HEK293 (cell line): Measurements from ENCODE around the gene ARHGAP35.

Source experiments
- HOXD13 ChIP-seq: sonication (generic); formaldehyde crosslinking; IDR thresholded peaks from 2 replicates; pipeline ENCODE4 v1.8.0; 2022; ENCODE audit warnings: missing genetic modification reagents, borderline replicate concordance
- MEIS1 ChIP-seq: sonication (generic); formaldehyde crosslinking; IDR thresholded peaks from 2 replicates; pipeline ENCODE4 v1.8.1; 2022; ENCODE audit warnings: missing genetic modification reagents, mild to moderate bottlenecking, borderline replicate concordance
- OSR2 ChIP-seq: fragments of 450-650 bp; formaldehyde crosslinking; IDR thresholded peaks from 2 replicates; pipeline ENCODE4 v1.5.1; 2016; ENCODE audit warnings: missing biosample characterization, missing genetic modification characterization
- PRDM1 ChIP-seq: fragments of 450-650 bp; formaldehyde crosslinking; IDR thresholded peaks from 2 replicates; pipeline ENCODE4; 2016; ENCODE audit warnings: missing biosample characterization, missing genetic modification characterization
- SALL2 ChIP-seq: fragments of 450-650 bp; formaldehyde crosslinking; IDR thresholded peaks from 2 replicates; pipeline ENCODE4 v1.5.0; 2017; ENCODE audit warnings: missing biosample characterization, mild to moderate bottlenecking, missing genetic modification characterization, borderline replicate concordance
- SCRT1 ChIP-seq: fragments of 450-650 bp; formaldehyde crosslinking; IDR thresholded peaks from 2 replicates; pipeline ENCODE4 v1.5.1; 2016; ENCODE audit warnings: missing biosample characterization, missing genetic modification characterization, borderline replicate concordance
- TRIM28 ChIP-seq: IDR thresholded peaks from 2 replicates; pipeline ENCODE4 v1.6.1; 2011; ENCODE audit warnings: low read length, control low read depth, borderline replicate concordance
- ZBTB48 ChIP-seq: fragments of 450-650 bp; formaldehyde crosslinking; IDR thresholded peaks from 2 replicates; pipeline ENCODE4 v1.5.1; 2016; ENCODE audit warnings: missing biosample characterization, missing genetic modification characterization
- ZBTB8A ChIP-seq: fragments of 450-650 bp; formaldehyde crosslinking; IDR thresholded peaks from 2 replicates; pipeline ENCODE4 v1.5.1; 2016; ENCODE audit warnings: missing biosample characterization, missing genetic modification characterization
- ZFP3 ChIP-seq: fragments of 450-650 bp; formaldehyde crosslinking; IDR thresholded peaks from 2 replicates; pipeline ENCODE4 v1.5.1; 2016; ENCODE audit warnings: low read depth, missing biosample characterization, missing genetic modification characterization
- ZNF138 ChIP-seq: fragments of 450-650 bp; formaldehyde crosslinking; IDR thresholded peaks from 2 replicates; pipeline ENCODE4 v1.5.1; 2016; ENCODE audit warnings: missing biosample characterization, missing genetic modification characterization, borderline replicate concordance
- ZNF146 ChIP-seq: fragments of 450-650 bp; formaldehyde crosslinking; IDR thresholded peaks from 2 replicates; pipeline ENCODE4 v1.5.1; 2016; ENCODE audit warnings: missing biosample characterization, missing genetic modification characterization
- ZNF157 ChIP-seq: fragments of 450-650 bp; formaldehyde crosslinking; IDR thresholded peaks from 2 replicates; pipeline ENCODE4 v1.5.1; 2016; ENCODE audit warnings: missing biosample characterization, missing genetic modification characterization
- ZNF174 ChIP-seq: fragments of 450-650 bp; formaldehyde crosslinking; IDR thresholded peaks from 2 replicates; pipeline ENCODE4 v1.5.0; 2017; ENCODE audit warnings: missing biosample characterization, mild to moderate bottlenecking, missing genetic modification characterization
- ZNF184 ChIP-seq: fragments of 450-650 bp; IDR thresholded peaks from 2 replicates; pipeline ENCODE4 v1.5.1; 2018; ENCODE audit warnings: missing biosample characterization, mild to moderate bottlenecking, missing genetic modification characterization
- ZNF19 ChIP-seq: fragments of 450-650 bp; formaldehyde crosslinking; IDR thresholded peaks from 2 replicates; pipeline ENCODE4; 2016; ENCODE audit warnings: missing biosample characterization, missing genetic modification characterization, low read depth
- ZNF221 ChIP-seq: fragments of 450-650 bp; formaldehyde crosslinking; IDR thresholded peaks from 2 replicates; pipeline ENCODE4 v1.5.1; 2017; ENCODE audit warnings: missing biosample characterization, missing genetic modification characterization, borderline replicate concordance
- ZNF274 ChIP-seq, 2 experiments: fragments of 200-500 bp in 1 of 2; fragments of 450-650 bp in 1 of 2; sonication (Bioruptor generic) in 1 of 2; formaldehyde crosslinking in 1 of 2; IDR thresholded peaks; 2 replicates each; pipeline versions ENCODE4 v1.5.1 to v1.6.1; 2014 to 2016; ENCODE audit warnings: borderline replicate concordance in 1 of 2, inconsistent platforms in 1 of 2, low read length in 1 of 2, missing biosample characterization in 1 of 2, missing genetic modification characterization in 1 of 2
- ZNF335 ChIP-seq: fragments of 450-650 bp; formaldehyde crosslinking; conservative IDR thresholded peaks from 2 replicates; pipeline ENCODE4 v1.5.1; 2016; ENCODE audit warnings: missing biosample characterization, missing genetic modification characterization
- ZNF350 ChIP-seq: fragments of 450-650 bp; formaldehyde crosslinking; IDR thresholded peaks from 2 replicates; pipeline ENCODE4 v1.5.0; 2017; ENCODE audit warnings: missing biosample characterization, mild to moderate bottlenecking, missing genetic modification characterization
- ZNF37A ChIP-seq: fragments of 450-650 bp; IDR thresholded peaks from 2 replicates; pipeline ENCODE4 v1.5.1; 2018; ENCODE audit warnings: missing biosample characterization, missing genetic modification characterization
- ZNF768 ChIP-seq: fragments of 450-650 bp; formaldehyde crosslinking; IDR thresholded peaks from 2 replicates; pipeline ENCODE4 v1.5.1; 2018; ENCODE audit warnings: missing biosample characterization, mild to moderate bottlenecking, missing genetic modification characterization
- TF ChIP-seq, protein P1 (sequence below): fragments of 450-650 bp; formaldehyde crosslinking; optimal IDR thresholded peaks from 2 replicates; pipeline ENCODE3; 2016; ENCODE audit warnings: missing biosample characterization, mild to moderate bottlenecking, missing genetic modification characterization
- TF ChIP-seq, protein P2 (sequence below): fragments of 450-650 bp; formaldehyde crosslinking; IDR thresholded peaks from 2 replicates; pipeline ENCODE4 v1.5.1; 2016; ENCODE audit warnings: missing biosample characterization, missing genetic modification characterization, borderline replicate concordance
- TF ChIP-seq, protein P3 (sequence below): fragments of 450-650 bp; formaldehyde crosslinking; IDR thresholded peaks from 2 replicates; pipeline ENCODE4 v1.5.1; 2017; ENCODE audit warnings: missing biosample characterization, missing genetic modification characterization
- TF ChIP-seq, protein P4 (sequence below): fragments of 450-650 bp; formaldehyde crosslinking; IDR thresholded peaks from 2 replicates; pipeline ENCODE4 v1.5.1; 2017; ENCODE audit warnings: missing biosample characterization, missing genetic modification characterization
- TF ChIP-seq, protein P5 (sequence below): fragments of 450-650 bp; IDR thresholded peaks from 2 replicates; pipeline ENCODE4 v1.5.1; 2018; ENCODE audit warnings: missing biosample characterization, mild to moderate bottlenecking, missing genetic modification characterization

The ARHGAP35 gene

DNA sequence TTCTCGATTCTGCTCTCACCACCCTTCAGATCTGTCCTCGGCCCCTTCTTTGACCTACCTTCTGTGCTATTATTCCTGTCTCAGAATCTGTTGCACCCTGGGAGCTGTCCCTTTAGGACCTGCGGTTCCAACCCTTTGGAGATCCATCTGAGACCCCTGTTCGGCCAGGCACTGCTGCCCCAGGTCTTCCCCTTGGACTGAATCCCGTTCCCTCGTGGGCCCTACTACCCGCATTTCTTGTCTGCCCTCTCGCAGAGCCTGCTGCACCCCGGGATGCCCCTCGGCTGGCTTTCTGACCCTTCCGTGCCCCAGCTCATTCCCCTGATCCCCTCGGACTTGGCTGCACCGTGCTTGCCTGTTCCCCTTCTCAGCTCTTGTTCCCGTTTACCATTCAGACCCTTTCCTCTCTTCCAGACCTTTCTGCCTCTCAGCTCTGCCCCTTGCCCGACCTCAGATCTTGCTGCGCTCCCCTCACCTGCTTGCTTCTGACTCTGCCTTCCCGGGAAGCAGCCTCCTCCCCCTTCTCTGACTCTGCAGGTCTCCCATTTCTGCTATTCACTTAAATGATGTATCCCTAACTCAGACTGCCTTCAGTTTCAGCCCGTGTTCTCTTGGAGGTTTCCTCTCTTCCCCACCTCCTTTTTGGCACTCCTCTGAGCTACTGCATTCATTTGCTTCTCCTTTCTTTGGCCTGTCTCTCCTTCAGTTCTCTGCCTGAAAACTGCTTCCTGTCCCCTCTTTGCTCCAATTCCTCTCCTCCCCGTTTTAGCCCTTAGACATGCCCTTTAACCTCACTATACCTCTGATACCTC lies 1.1 kb downstream of the ARHGAP35 start (continued):
- peak; percentile 39; the same call in 1 of the 2 replicates for TF ChIP-seq ZNF335 (tag by site-specific recombination)
- TF ChIP-seq SCRT1 (tag by site-specific recombination) = peak; percentile 47; the same call in 1 of the 2 replicates
- TF ChIP-seq ZNF174 (tag by site-specific recombination) = no peak
- peak; percentile 85 for TF ChIP-seq PRDM1 (tag by site-specific recombination)
- no peak for TF ChIP-seq ZNF768 (tag by site-specific recombination)
- no peak for TF ChIP-seq ZNF184 (tag by site-specific recombination)
- TF ChIP-seq ZNF350 (tag by site-specific recombination) = no peak
- no peak for TF ChIP-seq SALL2
- TF ChIP-seq ZBTB48 (tag by site-specific recombination) = peak; percentile 93
- 0 out of 2 replicates have a peak, but pooled peaks have one; percentile 15 for TF ChIP-seq ZNF19 (tag by site-specific recombination)
- TF ChIP-seq, protein P1, sequence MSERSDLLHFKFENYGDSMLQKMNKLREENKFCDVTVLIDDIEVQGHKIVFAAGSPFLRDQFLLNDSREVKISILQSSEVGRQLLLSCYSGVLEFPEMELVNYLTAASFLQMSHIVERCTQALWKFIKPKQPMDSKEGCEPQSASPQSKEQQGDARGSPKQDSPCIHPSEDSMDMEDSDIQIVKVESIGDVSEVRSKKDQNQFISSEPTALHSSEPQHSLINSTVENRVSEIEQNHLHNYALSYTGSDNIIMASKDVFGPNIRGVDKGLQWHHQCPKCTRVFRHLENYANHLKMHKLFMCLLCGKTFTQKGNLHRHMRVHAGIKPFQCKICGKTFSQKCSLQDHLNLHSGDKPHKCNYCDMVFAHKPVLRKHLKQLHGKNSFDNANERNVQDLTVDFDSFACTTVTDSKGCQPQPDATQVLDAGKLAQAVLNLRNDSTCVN (tag by site-specific recombination) = peak; percentile 4
- TF ChIP-seq, protein P2, sequence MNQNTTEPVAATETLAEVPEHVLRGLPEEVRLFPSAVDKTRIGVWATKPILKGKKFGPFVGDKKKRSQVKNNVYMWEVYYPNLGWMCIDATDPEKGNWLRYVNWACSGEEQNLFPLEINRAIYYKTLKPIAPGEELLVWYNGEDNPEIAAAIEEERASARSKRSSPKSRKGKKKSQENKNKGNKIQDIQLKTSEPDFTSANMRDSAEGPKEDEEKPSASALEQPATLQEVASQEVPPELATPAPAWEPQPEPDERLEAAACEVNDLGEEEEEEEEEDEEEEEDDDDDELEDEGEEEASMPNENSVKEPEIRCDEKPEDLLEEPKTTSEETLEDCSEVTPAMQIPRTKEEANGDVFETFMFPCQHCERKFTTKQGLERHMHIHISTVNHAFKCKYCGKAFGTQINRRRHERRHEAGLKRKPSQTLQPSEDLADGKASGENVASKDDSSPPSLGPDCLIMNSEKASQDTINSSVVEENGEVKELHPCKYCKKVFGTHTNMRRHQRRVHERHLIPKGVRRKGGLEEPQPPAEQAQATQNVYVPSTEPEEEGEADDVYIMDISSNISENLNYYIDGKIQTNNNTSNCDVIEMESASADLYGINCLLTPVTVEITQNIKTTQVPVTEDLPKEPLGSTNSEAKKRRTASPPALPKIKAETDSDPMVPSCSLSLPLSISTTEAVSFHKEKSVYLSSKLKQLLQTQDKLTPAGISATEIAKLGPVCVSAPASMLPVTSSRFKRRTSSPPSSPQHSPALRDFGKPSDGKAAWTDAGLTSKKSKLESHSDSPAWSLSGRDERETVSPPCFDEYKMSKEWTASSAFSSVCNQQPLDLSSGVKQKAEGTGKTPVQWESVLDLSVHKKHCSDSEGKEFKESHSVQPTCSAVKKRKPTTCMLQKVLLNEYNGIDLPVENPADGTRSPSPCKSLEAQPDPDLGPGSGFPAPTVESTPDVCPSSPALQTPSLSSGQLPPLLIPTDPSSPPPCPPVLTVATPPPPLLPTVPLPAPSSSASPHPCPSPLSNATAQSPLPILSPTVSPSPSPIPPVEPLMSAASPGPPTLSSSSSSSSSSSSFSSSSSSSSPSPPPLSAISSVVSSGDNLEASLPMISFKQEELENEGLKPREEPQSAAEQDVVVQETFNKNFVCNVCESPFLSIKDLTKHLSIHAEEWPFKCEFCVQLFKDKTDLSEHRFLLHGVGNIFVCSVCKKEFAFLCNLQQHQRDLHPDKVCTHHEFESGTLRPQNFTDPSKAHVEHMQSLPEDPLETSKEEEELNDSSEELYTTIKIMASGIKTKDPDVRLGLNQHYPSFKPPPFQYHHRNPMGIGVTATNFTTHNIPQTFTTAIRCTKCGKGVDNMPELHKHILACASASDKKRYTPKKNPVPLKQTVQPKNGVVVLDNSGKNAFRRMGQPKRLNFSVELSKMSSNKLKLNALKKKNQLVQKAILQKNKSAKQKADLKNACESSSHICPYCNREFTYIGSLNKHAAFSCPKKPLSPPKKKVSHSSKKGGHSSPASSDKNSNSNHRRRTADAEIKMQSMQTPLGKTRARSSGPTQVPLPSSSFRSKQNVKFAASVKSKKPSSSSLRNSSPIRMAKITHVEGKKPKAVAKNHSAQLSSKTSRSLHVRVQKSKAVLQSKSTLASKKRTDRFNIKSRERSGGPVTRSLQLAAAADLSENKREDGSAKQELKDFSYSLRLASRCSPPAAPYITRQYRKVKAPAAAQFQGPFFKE = no peak
- no peak for TF ChIP-seq ZNF157 (tag by site-specific recombination)
- TF ChIP-seq OSR2 (tag by site-specific recombination) = no peak
- no peak for TF ChIP-seq ZNF138 (tag by site-specific recombination)
- no peak for TF ChIP-seq ZNF146 (tag by site-specific recombination)
- TF ChIP-seq ZNF274 (IDR thresholded peaks at IDR 0.05; ENCODE audit: low read length) = no peak
- TF ChIP-seq ZNF274 (tag by site-specific recombination; IDR thresholded peaks at IDR 0.05; ENCODE audit: borderline replicate concordance) = no peak
- no peak for TF ChIP-seq TRIM28
- TF ChIP-seq, protein P3, sequence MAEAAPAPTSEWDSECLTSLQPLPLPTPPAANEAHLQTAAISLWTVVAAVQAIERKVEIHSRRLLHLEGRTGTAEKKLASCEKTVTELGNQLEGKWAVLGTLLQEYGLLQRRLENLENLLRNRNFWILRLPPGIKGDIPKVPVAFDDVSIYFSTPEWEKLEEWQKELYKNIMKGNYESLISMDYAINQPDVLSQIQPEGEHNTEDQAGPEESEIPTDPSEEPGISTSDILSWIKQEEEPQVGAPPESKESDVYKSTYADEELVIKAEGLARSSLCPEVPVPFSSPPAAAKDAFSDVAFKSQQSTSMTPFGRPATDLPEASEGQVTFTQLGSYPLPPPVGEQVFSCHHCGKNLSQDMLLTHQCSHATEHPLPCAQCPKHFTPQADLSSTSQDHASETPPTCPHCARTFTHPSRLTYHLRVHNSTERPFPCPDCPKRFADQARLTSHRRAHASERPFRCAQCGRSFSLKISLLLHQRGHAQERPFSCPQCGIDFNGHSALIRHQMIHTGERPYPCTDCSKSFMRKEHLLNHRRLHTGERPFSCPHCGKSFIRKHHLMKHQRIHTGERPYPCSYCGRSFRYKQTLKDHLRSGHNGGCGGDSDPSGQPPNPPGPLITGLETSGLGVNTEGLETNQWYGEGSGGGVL (tag by site-specific recombination) = peak; percentile 7; the same call in 1 of the 2 replicates
- no peak for TF ChIP-seq ZNF221 (tag by site-specific recombination)
- TF ChIP-seq, protein P4, sequence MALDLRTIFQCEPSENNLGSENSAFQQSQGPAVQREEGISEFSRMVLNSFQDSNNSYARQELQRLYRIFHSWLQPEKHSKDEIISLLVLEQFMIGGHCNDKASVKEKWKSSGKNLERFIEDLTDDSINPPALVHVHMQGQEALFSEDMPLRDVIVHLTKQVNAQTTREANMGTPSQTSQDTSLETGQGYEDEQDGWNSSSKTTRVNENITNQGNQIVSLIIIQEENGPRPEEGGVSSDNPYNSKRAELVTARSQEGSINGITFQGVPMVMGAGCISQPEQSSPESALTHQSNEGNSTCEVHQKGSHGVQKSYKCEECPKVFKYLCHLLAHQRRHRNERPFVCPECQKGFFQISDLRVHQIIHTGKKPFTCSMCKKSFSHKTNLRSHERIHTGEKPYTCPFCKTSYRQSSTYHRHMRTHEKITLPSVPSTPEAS (tag by site-specific recombination) = no peak
- no peak for TF ChIP-seq ZFP3
- no peak for TF ChIP-seq ZNF37A (tag by site-specific recombination)
- TF ChIP-seq, protein P5, sequence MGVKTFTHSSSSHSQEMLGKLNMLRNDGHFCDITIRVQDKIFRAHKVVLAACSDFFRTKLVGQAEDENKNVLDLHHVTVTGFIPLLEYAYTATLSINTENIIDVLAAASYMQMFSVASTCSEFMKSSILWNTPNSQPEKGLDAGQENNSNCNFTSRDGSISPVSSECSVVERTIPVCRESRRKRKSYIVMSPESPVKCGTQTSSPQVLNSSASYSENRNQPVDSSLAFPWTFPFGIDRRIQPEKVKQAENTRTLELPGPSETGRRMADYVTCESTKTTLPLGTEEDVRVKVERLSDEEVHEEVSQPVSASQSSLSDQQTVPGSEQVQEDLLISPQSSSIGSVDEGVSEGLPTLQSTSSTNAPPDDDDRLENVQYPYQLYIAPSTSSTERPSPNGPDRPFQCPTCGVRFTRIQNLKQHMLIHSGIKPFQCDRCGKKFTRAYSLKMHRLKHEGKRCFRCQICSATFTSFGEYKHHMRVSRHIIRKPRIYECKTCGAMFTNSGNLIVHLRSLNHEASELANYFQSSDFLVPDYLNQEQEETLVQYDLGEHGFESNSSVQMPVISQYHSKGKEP (tag by site-specific recombination) = no peak
- no peak for TF ChIP-seq HOXD13 (CRISPR knock-in tag)
- TF ChIP-seq ZBTB8A = 0 out of 2 replicates have a peak, but pooled peaks have one; percentile 11
- TF ChIP-seq MEIS1 (CRISPR knock-in tag) = no peak
